A549 (cell line): Measurements from ENCODE around the gene RAN. TPM values are rescaled to one million over a fixed set of nuclear protein-coding genes. Genes with fewer than 3 reads are reported as not detected.

Experiments
- ATAC-seq, 2 experiments: fragments of 200-7000 bp in 1 of 2; fragments of >200 bp in 1 of 2; cut with Nextera tagmentation in 1 of 2; cut with Tn5 transposase in 1 of 2; 3 replicates each; pipeline versions ENCODE4 v1.8.0 to v1.9.1; 2018 to 2020; ENCODE audit warnings: mild to moderate bottlenecking in 1 of 2, moderate library complexity in 1 of 2
- CTCF ChIA-PET: fragments of 300-600 bp; sonication (Branson Sonifier 250); formaldehyde crosslinking; extraction: SDS; loops from one replicate; lab custom pipeline; 2021; ENCODE audit warnings: antibody characterized with exemption, inconsistent platforms; lab: Yijun Ruan, JAX
- POLR2A ChIA-PET: fragments of 350-600 bp; formaldehyde crosslinking; extraction: SDS; loops from one replicate; lab custom pipeline; 2021; ENCODE audit warnings: antibody characterized with exemption, inconsistent platforms; lab: Yijun Ruan, JAX
- DNase-seq, 2 experiments: peaks; one replicate each; pipeline versions ENCODE4 v3.0.0 to v3.0.0-alpha.2; 2011 to 2016; ENCODE audit warnings: low read depth in 1 of 2, low spot score in 1 of 2
- FAIRE-seq: peaks from 2 replicates; lab custom pipeline; 2011; peaks lifted over from hg19 to GRCh38; lab: Jason Lieb, UNC
- H3K27ac ChIP-seq, 2 experiments: fragments of >200 bp; sonication (Bioruptor Twin); formaldehyde crosslinking; 3 replicates each; pipeline ENCODE4 v1.5.1; 2016 to 2017
- H3K4me1 ChIP-seq: fragments of >200 bp; sonication (Bioruptor Twin); formaldehyde crosslinking; 3 replicates; pipeline ENCODE4 v1.6.1; 2016
- H3K4me2 ChIP-seq: fragments of >200 bp; sonication (Bioruptor Twin); formaldehyde crosslinking; 3 replicates; pipeline ENCODE4 v1.6.1; 2016
- H3K4me3 ChIP-seq: fragments of >200 bp; sonication (Bioruptor Twin); formaldehyde crosslinking; 3 replicates; pipeline ENCODE4 v1.5.1; 2016
- H3K9me3 ChIP-seq: fragments of >200 bp; sonication (Bioruptor Twin); formaldehyde crosslinking; 3 replicates; pipeline ENCODE4 v1.6.1; 2016
- ATOH8 ChIP-seq: fragments of 250-450 bp; sonication (Bioruptor Pico); IDR thresholded peaks from 2 replicates; pipeline ENCODE4 v1.5.0; 2020; ENCODE audit warnings: low read depth, mild to moderate bottlenecking, moderate library complexity
- BCL3 ChIP-seq: fragments of >200 bp; sonication (Bioruptor Twin); formaldehyde crosslinking; IDR thresholded peaks from 3 replicates; pipeline ENCODE4 v1.6.1; 2016
- CBX8 ChIP-seq: fragments of 200-600 bp; sonication (generic); IDR thresholded peaks from 2 replicates; pipeline ENCODE4 v1.6.1; 2016
- CTCF ChIP-seq: fragments of >200 bp; sonication (Bioruptor Twin); formaldehyde crosslinking; IDR thresholded peaks from 3 replicates; pipeline ENCODE4 v1.5.1; 2016
- FOSB ChIP-seq: fragments of 250-450 bp; sonication (Bioruptor Pico); IDR thresholded peaks from 2 replicates; pipeline ENCODE4 v1.5.0; 2020; ENCODE audit warnings: mild to moderate bottlenecking, moderate library complexity
- HES2 ChIP-seq: fragments of >200 bp; sonication (Bioruptor Twin); formaldehyde crosslinking; IDR thresholded peaks from 2 replicates; pipeline ENCODE4 v1.6.1; 2016
- HEYL ChIP-seq: fragments of 250-450 bp; sonication (Bioruptor Pico); IDR thresholded peaks from 2 replicates; pipeline ENCODE4 v1.8.0; 2021; ENCODE audit warnings: mild to moderate bottlenecking, moderate library complexity
- HMGXB4 ChIP-seq: fragments of 250-450 bp; sonication (Bioruptor Pico); IDR thresholded peaks from 2 replicates; pipeline ENCODE4 v1.5.0; 2021; ENCODE audit warnings: mild to moderate bottlenecking, moderate library complexity, borderline replicate concordance
- HOXA7 ChIP-seq: fragments of 250-450 bp; sonication (Bioruptor Pico); IDR thresholded peaks from 2 replicates; pipeline ENCODE4 v1.5.0; 2020; ENCODE audit warnings: mild to moderate bottlenecking, moderate library complexity
- HOXB13 ChIP-seq: fragments of 250-450 bp; sonication (Bioruptor Pico); IDR thresholded peaks from 2 replicates; pipeline ENCODE4 v1.5.0; 2020; ENCODE audit warnings: low read depth, mild to moderate bottlenecking, moderate library complexity
- HOXB5 ChIP-seq: fragments of 250-450 bp; sonication (Bioruptor Pico); IDR thresholded peaks from 2 replicates; pipeline ENCODE4 v1.5.0; 2020; ENCODE audit warnings: mild to moderate bottlenecking, moderate library complexity
- JUNB ChIP-seq: fragments of >200 bp; sonication (Bioruptor Twin); formaldehyde crosslinking; IDR thresholded peaks from 2 replicates; pipeline ENCODE4 v1.6.1; 2016
- KDM1A ChIP-seq: fragments of 200-600 bp; sonication (generic); IDR thresholded peaks from 2 replicates; pipeline ENCODE4 v1.6.1; 2016; ENCODE audit warnings: low read depth, mild to moderate bottlenecking
- POLR2A ChIP-seq: IDR thresholded peaks from 2 replicates; pipeline ENCODE4 v1.6.1; 2012; ENCODE audit warnings: mild to moderate bottlenecking, low read length
- RNF2 ChIP-seq: fragments of 200-600 bp; sonication (generic); IDR thresholded peaks from 2 replicates; pipeline ENCODE4 v1.6.1; 2016; ENCODE audit warnings: low read depth, mild to moderate bottlenecking, antibody characterized with exemption, moderate library complexity, borderline replicate concordance
- TFCP2L1 ChIP-seq: fragments of 250-450 bp; sonication (Bioruptor Pico); IDR thresholded peaks from 2 replicates; pipeline ENCODE4 v1.5.0; 2021; ENCODE audit warnings: mild to moderate bottlenecking
- TP53 ChIP-seq: fragments of 250-450 bp; sonication (Bioruptor Pico); IDR thresholded peaks from 2 replicates; pipeline ENCODE4 v1.5.0; 2021; ENCODE audit warnings: mild to moderate bottlenecking, moderate library complexity
- WGBS: methylation state at CpG from one replicate; pipeline ENCODE4 v1.1.6; 2017; ENCODE audit errors: missing lambda C conversion rate; 5-methylcytosine and 5-hydroxymethylcytosine counted together
- polyA plus RNA-seq, 4 experiments: library from polyadenylated mRNA; depleted of rRNA in 3 of 4; stranded (reverse); fragments of >200 nt; fragmentation: RNase III in 1 of 4; extraction: RNeasy Plus Mini Kit Qiagen cat#74134 plus additional on column Dnase treatment in 1 of 4; gene quantifications; 2 replicates in 3 of 4; 3 replicates in 1 of 4; pipeline ENCODE4 v1.2.3, GENCODE V29; 2011 to 2017

RAN gene
- polyA plus RNA-seq, 2 of the 4 experiments (the other 2 are of a cell fraction) = 1,941 to 3,303 TPM

GRCh38 chr12:130876758-130877157, 4.9 kb downstream of the RAN start:
- Histone ChIP-seq H3K27ac (no peak overlapping the region), H3K9me3 (no peaks in the 10 kb centered on the region), H3K4me1 (peaks cover 21% of the 10 kb centered on the region), H3K4me3 (no peak overlapping the region), H3K4me2 (no peak overlapping the region)
- ATAC-seq = no peak
- ChIA-PET POLR2A (interaction anchor here (0.7 kb wide), 1 partner anchor 925 kb away, joined by 5 read pairs; no protein-coding TSS in a partner anchor), CTCF (no interaction called here)
- DNase-seq = no peak
- WGBS = 82% methylated on average over 3 of the region's 3 CpGs
- no peak for FAIRE-seq
- TF ChIP-seq BCL3 (no peak), ATOH8 (CRISPR knock-in tag) (no peak), HOXB13 (CRISPR knock-in tag) (no peak), RNF2 (no peak)

GRCh38 chr12:130877333-130877732, 5.5 kb downstream of the RAN start:
- TF ChIP-seq KDM1A = no peak
- no peak for TF ChIP-seq POLR2A
- peak; percentile 36; the same call in 1 of the 2 replicates for TF ChIP-seq HOXA7 (CRISPR knock-in tag)
- no peak for TF ChIP-seq CBX8
- TF ChIP-seq TFCP2L1 (CRISPR knock-in tag) = 0 out of 2 replicates have a peak, but pooled peaks have one; percentile 52
- no peak for TF ChIP-seq HEYL (CRISPR knock-in tag)
- no peak for TF ChIP-seq CTCF
- TF ChIP-seq FOSB = no peak; the same call in 1 of the 2 replicates
- 0 out of 2 replicates have a peak, but pooled peaks have one; percentile 76 for TF ChIP-seq TP53 (CRISPR knock-in tag)
- peak; percentile 60; the same call in 1 of the 2 replicates for TF ChIP-seq HMGXB4
- TF ChIP-seq JUNB = no peak
- no peak for TF ChIP-seq HES2
- TF ChIP-seq HOXB13 (CRISPR knock-in tag) = no peak
- TF ChIP-seq RNF2 = no peak
- TF ChIP-seq HOXB5 (CRISPR knock-in tag) = no peak
- FAIRE-seq = no peak
- 85% methylated on average over 3 of the region's 3 CpGs for WGBS
- no peak for DNase-seq
- CTCF ChIA-PET = no interaction called here
- Histone ChIP-seq H3K4me3 (no peak overlapping the region), H3K9me3 (no peaks in the 10 kb centered on the region), H3K27ac (no peak overlapping the region), H3K4me1 (peaks cover 21% of the 10 kb centered on the region), H3K4me2 (no peak overlapping the region)
- POLR2A ChIA-PET = interaction anchor here (0.7 kb wide), 1 partner anchor 924 kb away, joined by 5 read pairs; no protein-coding TSS in a partner anchor
- no peak for ATAC-seq
